ENCODE results near the gene PDE6A. TPM values are rescaled to one million over a fixed set of nuclear protein-coding genes. Genes with fewer than 3 reads are reported as not detected.

PDE6A gene
- total and polyA plus RNA-seq, 9 donors: 0.03 to 0.35 (median 0.08) TPM; not detected in 3

DNA sequence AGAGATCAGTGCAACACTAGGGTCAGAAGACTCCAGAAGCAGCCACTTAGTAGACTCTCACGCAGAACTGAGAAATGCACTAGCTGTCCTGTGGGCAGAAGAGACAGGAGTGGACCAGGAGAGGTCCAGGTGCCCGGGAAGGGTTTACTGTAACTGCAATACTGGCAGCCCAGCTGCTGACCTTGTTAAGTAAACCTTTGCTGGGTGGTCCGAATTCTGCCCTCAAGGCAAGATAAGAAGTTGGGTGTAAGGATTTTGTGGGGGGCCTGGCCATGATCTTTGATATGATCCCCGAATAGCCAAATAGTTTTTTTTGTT lies 91.3 kb downstream of the PDE6A start:
- H3K27me3 ChIP-seq (ENCODE audit: control insufficient read depth, insufficient read depth, low read length): no peaks in the 10 kb centered on the region
- H3K4me1 ChIP-seq (ENCODE audit: control insufficient read depth, insufficient read depth, low read length): peaks cover 5% of the 10 kb centered on the region
- H3K9me3 ChIP-seq (replicated peaks; ENCODE audit: control insufficient read depth, low read depth, low read length): no peaks in the 10 kb centered on the region
- no peak overlapping the region for H3K27ac ChIP-seq (ENCODE audit: low read length)
- no peaks in the 10 kb centered on the region for H3K36me3 ChIP-seq (ENCODE audit: control insufficient read depth, insufficient read depth, low read length)
- H3K4me3 ChIP-seq (ENCODE audit: low read length): no peak overlapping the region
- WGBS (ENCODE audit: insufficient coverage): 49% methylated on average over 3 of the region's 4 CpGs
- no peak for DNase-seq

DNA sequence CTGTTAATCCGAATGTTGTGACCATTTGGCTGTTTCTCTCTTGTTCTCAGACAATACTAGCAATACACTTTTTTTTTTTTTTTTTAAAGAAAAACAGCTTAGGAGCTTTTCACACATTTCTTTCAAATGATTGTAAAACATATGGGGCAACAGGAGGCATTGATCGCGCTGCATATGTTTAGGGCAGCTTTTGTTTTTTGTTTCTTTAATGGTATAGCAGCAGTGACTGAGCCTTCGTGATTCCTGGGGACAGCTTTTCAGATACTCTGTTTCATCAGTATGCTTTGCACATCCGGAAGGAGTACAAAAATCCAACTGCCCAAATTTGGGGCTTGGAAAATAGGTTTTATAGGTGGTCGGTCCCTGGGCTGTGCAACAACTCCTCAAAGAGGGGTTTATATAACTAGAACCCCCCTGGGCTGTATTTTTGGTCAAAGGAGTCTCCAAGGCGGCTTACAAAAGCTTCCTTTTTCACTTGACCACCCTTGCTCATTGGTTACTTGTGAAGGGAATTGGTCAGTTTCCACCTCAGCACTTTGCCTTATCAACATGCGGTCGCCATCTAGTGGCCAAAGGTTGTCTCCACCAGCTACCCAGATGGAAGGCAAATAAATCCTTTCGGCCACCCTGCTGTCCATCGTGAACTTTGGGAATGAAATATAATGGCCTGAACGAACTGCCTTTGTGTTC lies 91.8 kb downstream of the PDE6A start:
- Histone ChIP-seq H3K36me3 (ENCODE audit: control insufficient read depth, insufficient read depth, low read length) (peaks cover 2% of the 10 kb centered on the region), H3K9me3 (replicated peaks; ENCODE audit: control insufficient read depth, low read depth, low read length) (no peaks in the 10 kb centered on the region), H3K4me3 (ENCODE audit: low read length) (no peak overlapping the region), H3K27ac (ENCODE audit: low read length) (no peak overlapping the region), H3K4me1 (ENCODE audit: control insufficient read depth, insufficient read depth, low read length) (peaks cover 5% of the 10 kb centered on the region), H3K27me3 (ENCODE audit: control insufficient read depth, insufficient read depth, low read length) (no peaks in the 10 kb centered on the region)
- WGBS (ENCODE audit: insufficient coverage): 11% methylated on average over 5 of the region's 12 CpGs
- DNase-seq: peak; percentile 85

DNA sequence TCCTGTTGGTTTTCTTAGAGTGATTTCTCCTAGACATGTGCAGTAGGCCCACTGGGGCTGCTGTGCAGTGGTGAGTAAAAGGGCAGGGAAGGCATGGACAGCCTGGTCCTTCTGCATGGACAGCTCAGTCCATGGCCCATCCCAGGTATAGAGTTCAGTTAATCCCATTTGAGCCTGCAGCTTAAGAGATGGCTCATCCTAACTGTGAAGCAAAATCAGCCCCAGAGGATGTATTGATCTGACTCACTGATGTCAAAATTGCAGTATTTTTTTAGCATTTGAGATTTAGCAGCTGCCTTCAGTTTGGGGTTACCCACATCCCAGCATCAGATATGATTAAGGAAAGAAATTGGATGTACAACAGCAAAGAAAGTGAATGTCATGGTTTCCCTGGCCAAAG lies 93.4 kb downstream of the PDE6A start:
- peaks cover 9% of the 10 kb centered on the region for H3K36me3 ChIP-seq (ENCODE audit: control insufficient read depth, insufficient read depth, low read length)
- H3K9me3 ChIP-seq (replicated peaks; ENCODE audit: control insufficient read depth, low read depth, low read length): no peaks in the 10 kb centered on the region
- no peak for DNase-seq
- no peak overlapping the region for H3K4me3 ChIP-seq (ENCODE audit: low read length)
- H3K4me1 ChIP-seq (ENCODE audit: control insufficient read depth, insufficient read depth, low read length): no peaks in the 10 kb centered on the region
- H3K27me3 ChIP-seq (ENCODE audit: control insufficient read depth, insufficient read depth, low read length): no peaks in the 10 kb centered on the region
- H3K27ac ChIP-seq (ENCODE audit: low read length): no peak overlapping the region

DNA sequence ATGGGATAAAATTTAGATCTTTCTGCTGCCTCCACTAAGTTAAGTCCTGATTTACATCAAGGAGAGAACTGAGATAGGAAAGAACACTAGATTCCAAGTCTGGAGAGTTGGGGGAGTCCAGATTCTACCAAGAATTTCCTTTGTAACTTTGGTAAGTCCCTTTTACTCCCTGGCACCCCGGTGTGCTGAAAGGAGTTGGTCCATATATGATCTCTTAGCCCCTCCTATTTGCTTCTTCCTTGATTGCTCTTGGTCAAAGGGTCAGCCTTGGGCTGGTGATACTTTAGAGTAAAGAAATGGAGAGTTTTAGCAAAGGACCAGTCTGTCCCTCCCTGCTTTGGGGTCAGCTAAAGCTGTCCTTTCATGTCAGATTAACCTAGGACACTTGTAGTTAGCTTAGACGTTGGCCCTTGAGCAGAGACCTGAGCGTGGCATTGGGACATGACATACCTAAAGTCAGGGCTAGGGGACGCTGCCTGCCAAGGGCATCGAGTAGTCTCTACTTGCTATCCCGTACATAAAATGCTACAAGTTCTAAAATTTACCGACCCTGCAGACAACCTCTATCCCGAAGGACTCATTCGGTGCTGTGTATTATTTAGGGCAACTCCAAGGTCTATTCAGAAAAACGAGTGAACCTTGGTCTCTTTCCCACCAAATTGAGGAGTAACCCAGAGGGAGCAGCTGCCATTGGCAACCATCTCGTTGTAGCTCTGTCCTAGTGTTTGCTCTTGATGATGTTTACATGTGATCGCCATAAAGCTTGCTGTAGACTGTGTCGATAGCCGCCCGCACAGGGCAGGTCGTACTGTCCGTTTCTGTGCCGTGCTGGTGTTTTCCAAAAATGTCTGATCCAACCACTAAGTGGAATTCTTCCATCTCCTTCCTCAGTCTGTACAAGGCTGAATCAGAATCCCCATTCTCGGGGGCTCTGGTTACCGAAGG lies 94.4 kb downstream of the PDE6A start:
- Histone ChIP-seq H3K27ac (ENCODE audit: low read length) (no peak overlapping the region), H3K4me3 (ENCODE audit: low read length) (no peak overlapping the region), H3K27me3 (ENCODE audit: control insufficient read depth, insufficient read depth, low read length) (no peaks in the 10 kb centered on the region), H3K36me3 (ENCODE audit: control insufficient read depth, insufficient read depth, low read length) (peaks cover 16% of the 10 kb centered on the region), H3K9me3 (replicated peaks; ENCODE audit: control insufficient read depth, low read depth, low read length) (no peaks in the 10 kb centered on the region), H3K4me1 (ENCODE audit: control insufficient read depth, insufficient read depth, low read length) (no peaks in the 10 kb centered on the region)
- WGBS (ENCODE audit: insufficient coverage): 77% methylated on average over 14 of the region's 20 CpGs
- no peak for DNase-seq

DNA sequence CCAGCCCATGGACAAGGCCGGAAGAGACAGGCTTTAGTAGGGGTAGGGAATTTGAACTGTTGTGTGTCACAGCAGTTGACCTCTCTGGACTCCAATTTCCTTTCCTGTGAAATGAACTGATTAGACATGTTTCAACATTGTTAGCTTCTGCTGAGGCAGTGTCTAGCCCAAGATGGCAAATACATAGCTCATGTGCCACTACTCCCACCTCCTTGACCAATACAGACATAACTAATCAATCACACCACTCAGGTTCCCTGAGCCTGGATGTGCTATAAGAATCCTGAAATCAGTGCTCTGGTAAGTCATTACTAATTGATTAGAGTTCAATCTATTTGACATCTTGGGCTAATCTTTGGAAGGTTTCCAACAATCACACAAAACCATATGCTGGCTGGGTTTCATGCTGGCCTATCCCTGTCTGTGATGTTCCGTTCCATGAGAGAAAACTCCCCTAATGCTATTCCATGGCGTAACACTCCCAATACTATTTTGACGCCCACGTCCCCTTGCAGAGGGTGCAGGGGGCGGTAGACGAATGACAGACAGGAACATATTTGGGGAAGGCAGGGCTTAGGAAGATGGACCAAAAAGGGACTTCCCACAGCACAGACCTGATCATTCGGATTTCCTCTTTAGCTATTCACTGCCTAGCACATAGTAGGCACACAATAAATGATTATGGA lies 95.2 kb downstream of the PDE6A start:
- Histone ChIP-seq H3K9me3 (replicated peaks; ENCODE audit: control insufficient read depth, low read depth, low read length) (no peaks in the 10 kb centered on the region), H3K27ac (ENCODE audit: low read length) (no peak overlapping the region), H3K36me3 (ENCODE audit: control insufficient read depth, insufficient read depth, low read length) (peaks cover 22% of the 10 kb centered on the region), H3K4me3 (ENCODE audit: low read length) (no peak overlapping the region), H3K27me3 (ENCODE audit: control insufficient read depth, insufficient read depth, low read length) (no peaks in the 10 kb centered on the region), H3K4me1 (ENCODE audit: control insufficient read depth, insufficient read depth, low read length) (no peaks in the 10 kb centered on the region)
- no peak for DNase-seq
- WGBS (ENCODE audit: insufficient coverage): no CpG with 5 or more reads among the region's 8 CpGs

DNA sequence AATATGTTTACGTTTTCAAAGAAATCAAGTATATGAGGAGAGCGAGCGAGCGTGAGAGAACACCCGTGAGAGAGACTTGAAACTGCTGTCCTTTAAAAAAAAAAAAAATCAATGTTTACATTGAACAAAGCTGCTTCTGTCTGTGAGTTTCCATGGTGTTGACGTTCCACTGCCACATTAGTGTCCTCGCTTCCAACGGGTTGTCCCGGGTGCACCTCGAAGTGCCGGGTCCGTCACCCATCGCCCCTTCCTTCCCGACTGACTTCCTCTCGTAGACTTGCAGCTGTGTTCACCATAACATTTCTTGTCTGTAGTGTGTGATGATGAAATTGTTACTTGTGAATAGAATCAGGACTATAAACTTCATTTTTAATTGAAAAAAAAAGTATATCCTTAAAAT lies 97.0 kb downstream of the PDE6A start:
- Histone ChIP-seq H3K27ac (ENCODE audit: low read length) (no peak overlapping the region), H3K9me3 (replicated peaks; ENCODE audit: control insufficient read depth, low read depth, low read length) (no peaks in the 10 kb centered on the region), H3K4me1 (ENCODE audit: control insufficient read depth, insufficient read depth, low read length) (no peaks in the 10 kb centered on the region), H3K36me3 (ENCODE audit: control insufficient read depth, insufficient read depth, low read length) (peaks cover 22% of the 10 kb centered on the region), H3K27me3 (ENCODE audit: control insufficient read depth, insufficient read depth, low read length) (no peaks in the 10 kb centered on the region), H3K4me3 (ENCODE audit: low read length) (no peak overlapping the region)
- no peak for DNase-seq
- WGBS (ENCODE audit: insufficient coverage): 93% methylated on average over 6 of the region's 15 CpGs

DNA sequence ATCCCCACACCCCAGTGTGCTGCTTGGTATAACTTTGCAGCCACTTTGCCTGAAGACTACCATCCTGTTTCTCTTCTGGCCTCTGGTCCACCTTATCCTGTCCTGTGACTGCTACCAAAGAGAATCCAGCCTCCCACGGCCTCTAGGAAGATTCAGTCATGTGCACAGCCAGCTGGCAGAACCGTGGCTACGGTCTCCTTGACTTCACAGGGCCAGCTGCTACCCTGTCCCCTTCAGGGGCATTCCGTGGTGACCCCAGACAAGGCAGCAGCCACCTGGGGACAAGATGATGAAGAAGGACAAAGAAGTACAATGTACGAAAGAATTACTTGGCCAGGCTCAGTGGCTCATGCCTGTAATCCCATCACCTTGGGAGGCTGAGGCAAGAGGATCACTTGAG lies 98.6 kb downstream of the PDE6A start:
- Histone ChIP-seq H3K9me3 (replicated peaks; ENCODE audit: control insufficient read depth, low read depth, low read length) (no peaks in the 10 kb centered on the region), H3K4me3 (ENCODE audit: low read length) (no peak overlapping the region), H3K36me3 (ENCODE audit: control insufficient read depth, insufficient read depth, low read length) (peaks cover 36% of the 10 kb centered on the region), H3K27me3 (ENCODE audit: control insufficient read depth, insufficient read depth, low read length) (no peaks in the 10 kb centered on the region), H3K4me1 (ENCODE audit: control insufficient read depth, insufficient read depth, low read length) (no peaks in the 10 kb centered on the region), H3K27ac (ENCODE audit: low read length) (no peak overlapping the region)
- WGBS (ENCODE audit: insufficient coverage): 82% methylated on average over 5 of the region's 5 CpGs
- DNase-seq: no peak

DNA sequence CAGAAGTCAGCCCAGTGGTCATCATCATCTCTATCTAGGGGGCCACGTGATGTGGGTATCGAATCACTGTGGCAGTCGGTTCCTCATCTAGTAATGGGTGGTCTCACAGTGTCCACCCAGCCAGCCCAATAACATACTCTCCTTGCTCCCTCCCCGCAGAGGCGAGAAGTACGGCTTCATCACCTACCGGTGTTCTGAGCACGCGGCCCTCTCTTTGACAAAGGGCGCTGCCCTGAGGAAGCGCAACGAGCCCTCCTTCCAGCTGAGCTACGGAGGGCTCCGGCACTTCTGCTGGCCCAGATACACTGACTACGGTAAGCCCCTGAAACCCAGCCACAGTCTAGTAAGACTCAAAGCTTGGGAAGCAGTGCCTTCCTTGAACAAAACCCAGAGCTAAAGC lies 99.0 kb downstream of the PDE6A start:
- 95% methylated on average over 15 of the region's 15 CpGs for WGBS (ENCODE audit: insufficient coverage)

DNA sequence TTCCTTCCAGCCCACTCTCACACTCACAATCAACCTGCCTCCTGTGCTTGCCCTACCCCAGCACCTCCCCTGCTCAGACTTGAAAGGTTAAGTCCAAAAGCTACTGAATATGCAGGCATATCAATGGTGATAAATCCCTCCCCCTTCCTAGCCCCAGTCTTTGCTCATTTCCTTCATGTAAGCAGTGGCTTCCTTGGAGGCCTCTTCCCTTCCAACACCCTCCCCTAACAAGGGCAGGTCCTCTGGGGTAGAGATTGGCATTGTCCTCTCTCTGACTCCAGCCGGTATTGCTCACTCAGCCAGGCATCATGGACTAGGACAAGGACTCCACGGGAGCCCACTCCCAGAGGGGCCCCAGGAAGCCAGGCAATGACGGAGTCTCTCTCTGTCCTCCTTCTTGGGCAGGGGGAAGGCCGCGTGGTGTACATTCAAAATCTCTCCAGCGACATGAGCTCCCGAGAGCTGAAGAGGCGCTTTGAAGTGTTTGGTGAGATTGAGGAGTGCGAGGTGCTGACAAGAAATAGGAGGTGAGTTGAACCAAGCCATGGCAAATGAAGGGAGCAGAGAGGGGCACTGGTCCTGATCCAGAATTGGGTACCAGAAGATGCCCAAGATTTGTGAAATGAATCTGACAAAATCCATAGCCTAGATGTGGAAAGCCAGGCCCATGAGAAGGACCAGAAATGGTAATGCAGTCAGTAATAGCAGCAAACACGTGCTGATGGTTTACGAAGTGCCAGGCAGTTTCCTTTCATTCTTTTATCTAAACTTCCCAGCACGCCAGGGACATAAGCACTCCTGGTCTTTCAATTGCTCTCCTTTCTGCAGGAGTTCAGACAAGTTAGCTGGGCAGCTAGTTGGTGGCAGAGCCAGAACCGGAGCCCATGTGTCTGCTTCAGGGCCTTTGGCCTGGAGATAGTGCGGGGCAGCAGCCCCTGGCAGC lies 102.5 kb downstream of the PDE6A start:
- no peaks in the 10 kb centered on the region for H3K9me3 ChIP-seq (replicated peaks; ENCODE audit: control insufficient read depth, low read depth, low read length)
- whole genome bisulfite sequencing (ENCODE audit: insufficient coverage): 78% methylated on average over 6 of the region's 14 CpGs
- no peaks in the 10 kb centered on the region for H3K27me3 ChIP-seq (ENCODE audit: control insufficient read depth, insufficient read depth, low read length)
- peaks cover 38% of the 10 kb centered on the region for H3K36me3 ChIP-seq (ENCODE audit: control insufficient read depth, insufficient read depth, low read length)
- no peak for DNase-seq
- no peak overlapping the region for H3K27ac ChIP-seq (ENCODE audit: low read length)
- H3K4me1 ChIP-seq (ENCODE audit: control insufficient read depth, insufficient read depth, low read length): peaks cover 18% of the 10 kb centered on the region
- H3K4me3 ChIP-seq (ENCODE audit: low read length): no peak overlapping the region

More for the DNA sequence above, 99.0 kb downstream of the PDE6A start:
- peaks cover 38% of the 10 kb centered on the region for H3K36me3 ChIP-seq (ENCODE audit: control insufficient read depth, insufficient read depth, low read length)
- DNase-seq: no peak
- peaks cover 3% of the 10 kb centered on the region for H3K4me1 ChIP-seq (ENCODE audit: control insufficient read depth, insufficient read depth, low read length)
- H3K27ac ChIP-seq (ENCODE audit: low read length): no peak overlapping the region
- H3K4me3 ChIP-seq (ENCODE audit: low read length): no peak overlapping the region
- H3K9me3 ChIP-seq (replicated peaks; ENCODE audit: control insufficient read depth, low read depth, low read length): no peaks in the 10 kb centered on the region
- H3K27me3 ChIP-seq (ENCODE audit: control insufficient read depth, insufficient read depth, low read length): no peaks in the 10 kb centered on the region
